Mesendoderm (in vitro differentiated cells): ENCODE measurements around the gene ALG13.

Experiments used
- DNase-seq: peaks from one replicate; pipeline ENCODE4 v3.0.0; 2013
- H2AK5ac ChIP-seq: 2 replicates; pipeline ENCODE4 v1.6.1; 2013; ENCODE audit warnings: low read length, inconsistent platforms
- H2BK120ac ChIP-seq: 2 replicates; pipeline ENCODE4 v1.6.1; 2013; ENCODE audit warnings: low read depth, mild to moderate bottlenecking, low read length, moderate library complexity, mixed read lengths
- H2BK15ac ChIP-seq: replicated peaks from 2 replicates; pipeline ENCODE4 v1.6.1; 2013; ENCODE audit warnings: low read depth, mild to moderate bottlenecking, moderate library complexity
- H2BK5ac ChIP-seq: 2 replicates; pipeline ENCODE4 v1.6.1; 2013; ENCODE audit warnings: low read length, inconsistent platforms
- H3K18ac ChIP-seq: 2 replicates; pipeline ENCODE4 v1.6.1; 2013; ENCODE audit warnings: mild to moderate bottlenecking, low read length, mixed read lengths
- H3K23ac ChIP-seq: one replicate; pipeline ENCODE4 v1.6.1; 2013; ENCODE audit warnings: low read length
- H3K27ac ChIP-seq: 2 replicates; pipeline ENCODE4 v1.5.1; 2013; ENCODE audit warnings: low read depth, mild to moderate bottlenecking, inconsistent platforms, low read length, moderate library complexity
- H3K27me3 ChIP-seq: 2 replicates; pipeline ENCODE4 v1.6.1; 2013; ENCODE audit warnings: low read length, control low read depth, mild to moderate bottlenecking, inconsistent platforms; ENCODE audit not compliant: insufficient read depth, poor library complexity
- H3K36me3 ChIP-seq: 2 replicates; pipeline ENCODE4 v1.6.1; 2013; ENCODE audit warnings: low read length, inconsistent platforms; ENCODE audit not compliant: control insufficient read depth, insufficient read depth
- H3K4ac ChIP-seq: one replicate; pipeline ENCODE4 v1.6.1; 2013; ENCODE audit warnings: low read depth, mild to moderate bottlenecking, low read length, moderate library complexity
- H3K4me1 ChIP-seq: 2 replicates; pipeline ENCODE4 v1.6.1; 2013; ENCODE audit warnings: low read depth, low read length, inconsistent platforms; ENCODE audit not compliant: control insufficient read depth
- H3K4me2 ChIP-seq: 2 replicates; pipeline ENCODE4 v1.6.1; 2013; ENCODE audit warnings: low read length
- H3K4me3 ChIP-seq: 2 replicates; pipeline ENCODE4 v1.5.1; 2013; ENCODE audit warnings: mild to moderate bottlenecking, low read length
- H3K56ac ChIP-seq: one replicate; pipeline ENCODE4 v1.6.1; 2013; ENCODE audit warnings: low read length
- H3K79me1 ChIP-seq: 2 replicates; pipeline ENCODE4 v1.6.1; 2013; ENCODE audit warnings: low read length, inconsistent platforms
- H3K79me2 ChIP-seq: 2 replicates; pipeline ENCODE4 v1.6.1; 2013; ENCODE audit warnings: mild to moderate bottlenecking, low read length; ENCODE audit not compliant: control insufficient read depth, insufficient read depth
- H3K9ac ChIP-seq: 2 replicates; pipeline ENCODE4 v1.6.1; 2013; ENCODE audit warnings: low read length, inconsistent platforms
- H4K5ac ChIP-seq: one replicate; pipeline ENCODE4 v1.6.1; 2013; ENCODE audit warnings: low read length
- H4K8ac ChIP-seq: one replicate; pipeline ENCODE4 v1.6.1; 2013; ENCODE audit warnings: low read depth, mild to moderate bottlenecking, control low read depth, low read length, moderate library complexity
- WGBS: extraction: QIAGEN DNeasy Blood & Tissue Kit; methylation state at CpG from one replicate; pipeline ENCODE4 v1.1.7; 2013; ENCODE audit warnings: low lambda C conversion rate, missing lambda C conversion rate; ENCODE audit not compliant: insufficient coverage; ENCODE audit errors: extremely low coverage; 5-methylcytosine and 5-hydroxymethylcytosine counted together

The ALG13 gene

GRCh38 chrX:111731351-111731750, 50.4 kb downstream of the ALG13 start:
- no peaks in the 10 kb centered on the region for H3K79me1 ChIP-seq
- no peak overlapping the region for H3K23ac ChIP-seq
- no peak overlapping the region for H3K4ac ChIP-seq
- no peak overlapping the region for H3K9ac ChIP-seq
- no peak overlapping the region for H2AK5ac ChIP-seq
- no peaks in the 10 kb centered on the region for H3K79me2 ChIP-seq
- H3K56ac ChIP-seq: no peak overlapping the region
- H2BK15ac ChIP-seq: no peak overlapping the region
- no peak overlapping the region for H2BK120ac ChIP-seq
- no CpG with 5 or more reads among the region's 4 CpGs for WGBS
- no peaks in the 10 kb centered on the region for H3K27me3 ChIP-seq
- no peak for DNase-seq
- no peaks in the 10 kb centered on the region for H3K36me3 ChIP-seq
- H3K4me1 ChIP-seq: no peaks in the 10 kb centered on the region
- no peak overlapping the region for H4K8ac ChIP-seq
- no peak overlapping the region for H3K27ac ChIP-seq
- no peak overlapping the region for H3K4me2 ChIP-seq
- no peak overlapping the region for H2BK5ac ChIP-seq
- no peak overlapping the region for H4K5ac ChIP-seq
- H3K4me3 ChIP-seq: no peak overlapping the region
- H3K18ac ChIP-seq: no peak overlapping the region

GRCh38 chrX:111736571-111736970, 55.6 kb downstream of the ALG13 start:
- DNase-seq: no peak
- H3K4me1 ChIP-seq: no peaks in the 10 kb centered on the region
- H2BK15ac ChIP-seq: no peak overlapping the region
- no peak overlapping the region for H3K56ac ChIP-seq
- peaks cover 1% of the 10 kb centered on the region for H3K36me3 ChIP-seq
- no peaks in the 10 kb centered on the region for H3K27me3 ChIP-seq
- H3K23ac ChIP-seq: no peak overlapping the region
- H4K8ac ChIP-seq: no peak overlapping the region
- no peak overlapping the region for H4K5ac ChIP-seq
- H2AK5ac ChIP-seq: no peak overlapping the region
- H3K4me2 ChIP-seq: no peak overlapping the region
- no peak overlapping the region for H3K9ac ChIP-seq
- H3K79me1 ChIP-seq: no peaks in the 10 kb centered on the region
- WGBS: no CpG with 5 or more reads among the region's 3 CpGs
- H3K4me3 ChIP-seq: no peak overlapping the region
- H3K27ac ChIP-seq: no peak overlapping the region
- no peak overlapping the region for H2BK120ac ChIP-seq
- no peak overlapping the region for H3K4ac ChIP-seq
- H2BK5ac ChIP-seq: no peak overlapping the region
- H3K18ac ChIP-seq: no peak overlapping the region
- no peaks in the 10 kb centered on the region for H3K79me2 ChIP-seq

- no peak overlapping the region for H3K4me2 ChIP-seq
Measured at GRCh38 chrX:111742018-111742417, 61.0 kb downstream of the ALG13 start.

DNA sequence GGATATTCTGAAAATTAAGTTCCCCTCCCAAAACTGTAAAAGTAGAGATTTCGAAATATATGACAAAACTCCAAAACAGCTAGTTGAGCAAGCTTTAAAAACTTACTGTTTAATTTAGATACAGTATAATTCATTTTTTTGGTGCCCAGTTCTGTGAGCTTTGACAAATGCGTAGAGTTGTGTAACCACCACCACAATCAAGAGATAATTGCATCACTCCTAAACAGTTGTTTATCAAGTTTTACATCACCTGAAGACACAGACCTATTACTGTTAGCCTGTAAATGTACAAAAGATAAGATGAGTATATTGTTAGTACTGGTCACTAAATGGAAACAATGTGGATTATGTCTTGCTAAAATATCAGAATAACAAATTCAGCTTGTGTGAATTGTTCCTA, 62.3 kb downstream of the ALG13 start:
- H3K23ac ChIP-seq: no peak overlapping the region
- no peak overlapping the region for H3K18ac ChIP-seq
- no peak overlapping the region for H2BK120ac ChIP-seq
- H3K27me3 ChIP-seq: no peaks in the 10 kb centered on the region
- H2AK5ac ChIP-seq: no peak overlapping the region
- no peak overlapping the region for H2BK15ac ChIP-seq
- no peak overlapping the region for H2BK5ac ChIP-seq
- no peak overlapping the region for H3K4ac ChIP-seq
- no peak overlapping the region for H3K9ac ChIP-seq
- H3K27ac ChIP-seq: no peak overlapping the region
- H3K36me3 ChIP-seq: no peaks in the 10 kb centered on the region
- H3K4me2 ChIP-seq: no peak overlapping the region
- H4K5ac ChIP-seq: no peak overlapping the region
- no peaks in the 10 kb centered on the region for H3K4me1 ChIP-seq
- H3K79me1 ChIP-seq: no peaks in the 10 kb centered on the region
- no CpG with 5 or more reads among the region's 2 CpGs for WGBS
- no peak overlapping the region for H4K8ac ChIP-seq
- DNase-seq: no peak
- no peaks in the 10 kb centered on the region for H3K79me2 ChIP-seq
- no peak overlapping the region for H3K56ac ChIP-seq
- no peak overlapping the region for H3K4me3 ChIP-seq

More at GRCh38 chrX:111742018-111742417, 61.0 kb downstream of the ALG13 start:
- Histone ChIP-seq H3K23ac (no peak overlapping the region), H3K4me1 (no peaks in the 10 kb centered on the region), H3K27me3 (no peaks in the 10 kb centered on the region), H3K18ac (no peak overlapping the region), H3K9ac (no peak overlapping the region), H2BK15ac (no peak overlapping the region), H3K27ac (no peak overlapping the region), H4K8ac (no peak overlapping the region), H3K79me1 (no peaks in the 10 kb centered on the region), H2BK120ac (no peak overlapping the region), H2BK5ac (no peak overlapping the region), H3K36me3 (no peaks in the 10 kb centered on the region), H3K79me2 (no peaks in the 10 kb centered on the region), H4K5ac (no peak overlapping the region), H3K4ac (no peak overlapping the region), H3K4me3 (no peak overlapping the region), H3K56ac (no peak overlapping the region), H2AK5ac (no peak overlapping the region)
- DNase-seq: no peak
- WGBS: no CpG with 5 or more reads among the region's 2 CpGs

DNA sequence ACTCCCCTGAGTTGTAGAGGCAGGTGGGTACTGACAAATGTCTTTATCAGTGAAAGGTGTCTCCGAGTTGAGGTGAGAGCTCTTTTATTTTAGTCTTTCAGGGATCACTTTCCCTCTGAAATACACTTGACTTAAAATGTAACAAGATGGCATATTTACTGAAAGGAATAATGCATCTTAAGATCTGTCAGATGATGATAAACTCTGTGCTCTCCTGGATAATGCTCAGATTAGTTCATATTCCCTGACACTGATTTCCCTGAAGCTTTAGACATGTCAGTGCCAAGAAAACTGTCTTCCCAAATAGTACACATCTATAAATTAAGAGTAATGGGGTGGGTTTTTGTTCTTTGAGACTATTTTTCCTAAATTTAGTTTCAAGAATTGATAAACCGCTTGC, 75.5 kb downstream of the ALG13 start:
- Histone ChIP-seq H3K4ac (no peak overlapping the region), H3K9ac (no peak overlapping the region), H2AK5ac (no peak overlapping the region), H3K56ac (no peak overlapping the region), H4K8ac (no peak overlapping the region), H2BK5ac (no peak overlapping the region), H3K23ac (no peak overlapping the region), H3K27ac (no peak overlapping the region), H2BK15ac (no peak overlapping the region), H3K27me3 (no peaks in the 10 kb centered on the region), H3K79me2 (no peaks in the 10 kb centered on the region), H3K18ac (no peak overlapping the region), H3K4me1 (no peaks in the 10 kb centered on the region), H3K36me3 (no peaks in the 10 kb centered on the region), H3K79me1 (no peaks in the 10 kb centered on the region), H3K4me3 (no peak overlapping the region), H3K4me2 (no peak overlapping the region), H2BK120ac (no peak overlapping the region), H4K5ac (no peak overlapping the region)
- no CpG with 5 or more reads among the region's 2 CpGs for WGBS
- DNase-seq: no peak

GRCh38 chrX:111759686-111760085, 78.7 kb downstream of the ALG13 start:
- H2AK5ac ChIP-seq: no peak overlapping the region
- no peak overlapping the region for H3K18ac ChIP-seq
- H3K56ac ChIP-seq: no peak overlapping the region
- H3K36me3 ChIP-seq: no peaks in the 10 kb centered on the region
- H3K79me1 ChIP-seq: no peaks in the 10 kb centered on the region
- no peaks in the 10 kb centered on the region for H3K79me2 ChIP-seq
- H3K4me2 ChIP-seq: no peak overlapping the region
- H3K4me1 ChIP-seq: no peaks in the 10 kb centered on the region
- H3K23ac ChIP-seq: no peak overlapping the region
- H4K8ac ChIP-seq: no peak overlapping the region
- DNase-seq: no peak
- no peak overlapping the region for H4K5ac ChIP-seq
- no CpG with 5 or more reads among the region's 2 CpGs for WGBS
- H3K9ac ChIP-seq: no peak overlapping the region
- H3K4me3 ChIP-seq: no peak overlapping the region
- no peak overlapping the region for H2BK15ac ChIP-seq
- no peak overlapping the region for H2BK5ac ChIP-seq
- H3K27ac ChIP-seq: no peak overlapping the region
- no peak overlapping the region for H3K4ac ChIP-seq
- no peaks in the 10 kb centered on the region for H3K27me3 ChIP-seq
- no peak overlapping the region for H2BK120ac ChIP-seq
